ENCODE measurements around the gene TDRD9. TPM values are rescaled to one million over a fixed set of nuclear protein-coding genes. Genes with fewer than 3 reads are reported as not detected.
A peak's percentile ranks its signal among the peaks of the same experiment; 100 is the strongest.
"Not testable (repeated sequence)": the region's sequence is repeated elsewhere in the genome, so short reads cannot be mapped to it uniquely, and the experiment has no call there.

Gene TDRD9
- total RNA-seq, 2 experiments from 2014 or later = 1.2 to 1.6 TPM

DNA sequence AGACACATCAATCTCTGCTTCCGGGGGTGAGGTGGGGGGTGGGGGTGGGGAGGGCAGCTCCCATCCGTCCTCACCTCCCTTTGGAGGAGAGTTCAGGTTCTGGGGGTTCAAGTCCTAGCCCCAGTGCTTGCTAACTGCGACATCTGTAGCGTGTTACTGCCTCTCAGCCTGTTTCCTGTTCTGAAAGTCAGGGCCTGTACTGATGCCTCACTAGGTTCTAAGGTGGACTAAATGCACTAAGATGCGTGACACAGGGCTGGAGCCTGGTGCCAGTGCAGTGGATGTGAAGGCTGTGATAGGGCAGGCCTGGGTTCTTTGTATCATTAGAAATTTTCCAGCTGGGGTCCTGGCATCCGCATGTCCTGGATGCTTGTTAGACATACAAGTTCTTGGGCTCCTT is 17.3 kb upstream of the TDRD9 start:
- peaks cover 11% of the 10 kb centered on the region for H3K36me3 Mint-ChIP-seq (ENCODE audit: low read depth)
- H3K4me1 Mint-ChIP-seq (ENCODE audit: low read depth) = peaks cover 23% of the 10 kb centered on the region
- TF ChIP-seq, protein P1, sequence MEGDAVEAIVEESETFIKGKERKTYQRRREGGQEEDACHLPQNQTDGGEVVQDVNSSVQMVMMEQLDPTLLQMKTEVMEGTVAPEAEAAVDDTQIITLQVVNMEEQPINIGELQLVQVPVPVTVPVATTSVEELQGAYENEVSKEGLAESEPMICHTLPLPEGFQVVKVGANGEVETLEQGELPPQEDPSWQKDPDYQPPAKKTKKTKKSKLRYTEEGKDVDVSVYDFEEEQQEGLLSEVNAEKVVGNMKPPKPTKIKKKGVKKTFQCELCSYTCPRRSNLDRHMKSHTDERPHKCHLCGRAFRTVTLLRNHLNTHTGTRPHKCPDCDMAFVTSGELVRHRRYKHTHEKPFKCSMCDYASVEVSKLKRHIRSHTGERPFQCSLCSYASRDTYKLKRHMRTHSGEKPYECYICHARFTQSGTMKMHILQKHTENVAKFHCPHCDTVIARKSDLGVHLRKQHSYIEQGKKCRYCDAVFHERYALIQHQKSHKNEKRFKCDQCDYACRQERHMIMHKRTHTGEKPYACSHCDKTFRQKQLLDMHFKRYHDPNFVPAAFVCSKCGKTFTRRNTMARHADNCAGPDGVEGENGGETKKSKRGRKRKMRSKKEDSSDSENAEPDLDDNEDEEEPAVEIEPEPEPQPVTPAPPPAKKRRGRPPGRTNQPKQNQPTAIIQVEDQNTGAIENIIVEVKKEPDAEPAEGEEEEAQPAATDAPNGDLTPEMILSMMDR (IDR thresholded peaks at IDR 0.05) = no peak
- intact Hi-C loops (cut with micrococcal nuclease) = loop anchor here (2.0 kb wide), 1 partner anchor 102 kb away; no protein-coding TSS in a partner anchor
- no peak overlapping the region for H3K27ac Mint-ChIP-seq
- no peaks in the 10 kb centered on the region for H3K27me3 Mint-ChIP-seq
- H3K9me3 Mint-ChIP-seq = no peaks in the 10 kb centered on the region
- H3K4me3 Mint-ChIP-seq = no peak overlapping the region
- ATAC-seq (no peak), DNase-seq (no peak)
- POLR2A ChIA-PET = interaction anchor here (0.7 to 1.1 kb wide), 2 partner anchors 8 to 10 kb away, joined by 4 read pairs; no protein-coding TSS in a partner anchor
- CTCF ChIA-PET = interaction anchor here (0.9 to 4.2 kb wide), 19 partner anchors 10 to 185 kb away, joined by 3 to 57 read pairs (median 5); partner anchors contain the start of gene RD3L

DNA sequence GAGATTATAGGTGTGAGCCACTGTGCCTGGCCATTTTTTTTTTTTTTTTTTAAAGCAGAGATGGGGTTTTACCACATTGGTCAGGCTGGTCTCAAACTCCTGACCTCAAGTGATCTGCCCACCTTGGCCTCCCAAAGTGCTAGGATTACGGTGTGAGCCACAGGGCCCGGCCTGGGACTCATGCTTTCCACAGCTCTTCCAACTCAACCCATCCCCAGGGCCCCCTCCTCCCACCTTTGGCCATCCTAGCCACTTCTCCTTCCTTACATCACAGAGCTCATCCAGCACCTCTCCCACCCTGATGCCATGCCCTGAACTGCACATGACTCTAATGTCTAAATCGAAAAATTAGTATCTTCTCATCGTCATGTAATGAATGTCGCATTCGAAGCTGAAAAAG is 12.6 kb upstream of the TDRD9 start:
- ChIA-PET CTCF (interaction anchor here (1.0 to 7.2 kb wide), 4 partner anchors 9 to 107 kb away, joined by 3 to 59 read pairs (median 8); no protein-coding TSS in a partner anchor), POLR2A (interaction anchor here (1.5 kb wide), 1 partner anchor 167 kb away, joined by 3 read pairs; no protein-coding TSS in a partner anchor)
- Mint-ChIP-seq H3K27ac (peak overlapping the region; percentile 26), H3K4me3 (no peak overlapping the region), H3K9me3 (no peaks in the 10 kb centered on the region), H3K36me3 (ENCODE audit: low read depth) (peaks cover 15% of the 10 kb centered on the region), H3K27me3 (no peaks in the 10 kb centered on the region), H3K4me1 (ENCODE audit: low read depth) (peaks cover 16% of the 10 kb centered on the region)
- ATAC-seq (no peak), DNase-seq (no peak)
- TF ChIP-seq, protein P1 (IDR thresholded peaks at IDR 0.05) = no peak
- intact Hi-C loops (cut with micrococcal nuclease) = no loop called here

DNA sequence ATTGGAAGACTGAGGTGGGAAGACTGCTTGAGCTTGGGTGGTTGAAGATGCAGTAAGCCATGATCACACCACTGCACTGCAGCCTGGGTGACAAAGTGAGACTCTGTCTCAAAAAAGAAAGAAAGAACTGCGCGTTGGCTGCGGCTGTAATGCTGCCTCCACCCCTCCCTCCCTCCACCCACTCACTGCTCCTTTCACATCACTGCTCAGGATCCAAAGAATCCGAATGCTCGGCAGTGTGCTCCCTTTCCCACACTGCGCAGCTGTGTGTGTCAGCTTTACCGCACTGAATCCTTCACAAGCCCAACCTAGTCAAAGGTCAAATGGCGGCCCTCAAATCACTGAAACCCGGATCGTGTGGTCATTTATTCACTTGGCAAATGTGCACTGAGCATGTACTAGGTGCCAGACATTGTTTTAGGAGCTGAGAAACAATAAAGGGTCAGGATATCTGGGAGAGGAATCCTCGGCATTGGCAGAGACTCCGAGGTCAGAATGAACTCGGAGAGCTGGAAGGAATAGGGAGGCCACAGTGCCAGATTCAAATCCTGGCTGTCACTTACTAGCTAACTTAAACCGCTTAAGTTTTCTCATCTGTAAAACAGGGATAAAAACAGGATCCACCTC is 11.5 kb upstream of the TDRD9 start:
- Mint-ChIP-seq H3K27ac (no peak overlapping the region), H3K9me3 (no peaks in the 10 kb centered on the region), H3K4me1 (ENCODE audit: low read depth) (peaks cover 19% of the 10 kb centered on the region), H3K36me3 (ENCODE audit: low read depth) (peaks cover 15% of the 10 kb centered on the region), H3K4me3 (no peak overlapping the region), H3K27me3 (no peaks in the 10 kb centered on the region)
- ChIA-PET POLR2A (no interaction called here), CTCF (interaction anchor here (2.0 to 7.2 kb wide), 3 partner anchors 10 to 108 kb away, joined by 6 to 59 read pairs (median 11); no protein-coding TSS in a partner anchor)
- TF ChIP-seq, protein P1 (IDR thresholded peaks at IDR 0.05) = no peak
- intact Hi-C loops (cut with micrococcal nuclease) = no loop called here
- ATAC-seq (no peak), DNase-seq (no peak)

DNA sequence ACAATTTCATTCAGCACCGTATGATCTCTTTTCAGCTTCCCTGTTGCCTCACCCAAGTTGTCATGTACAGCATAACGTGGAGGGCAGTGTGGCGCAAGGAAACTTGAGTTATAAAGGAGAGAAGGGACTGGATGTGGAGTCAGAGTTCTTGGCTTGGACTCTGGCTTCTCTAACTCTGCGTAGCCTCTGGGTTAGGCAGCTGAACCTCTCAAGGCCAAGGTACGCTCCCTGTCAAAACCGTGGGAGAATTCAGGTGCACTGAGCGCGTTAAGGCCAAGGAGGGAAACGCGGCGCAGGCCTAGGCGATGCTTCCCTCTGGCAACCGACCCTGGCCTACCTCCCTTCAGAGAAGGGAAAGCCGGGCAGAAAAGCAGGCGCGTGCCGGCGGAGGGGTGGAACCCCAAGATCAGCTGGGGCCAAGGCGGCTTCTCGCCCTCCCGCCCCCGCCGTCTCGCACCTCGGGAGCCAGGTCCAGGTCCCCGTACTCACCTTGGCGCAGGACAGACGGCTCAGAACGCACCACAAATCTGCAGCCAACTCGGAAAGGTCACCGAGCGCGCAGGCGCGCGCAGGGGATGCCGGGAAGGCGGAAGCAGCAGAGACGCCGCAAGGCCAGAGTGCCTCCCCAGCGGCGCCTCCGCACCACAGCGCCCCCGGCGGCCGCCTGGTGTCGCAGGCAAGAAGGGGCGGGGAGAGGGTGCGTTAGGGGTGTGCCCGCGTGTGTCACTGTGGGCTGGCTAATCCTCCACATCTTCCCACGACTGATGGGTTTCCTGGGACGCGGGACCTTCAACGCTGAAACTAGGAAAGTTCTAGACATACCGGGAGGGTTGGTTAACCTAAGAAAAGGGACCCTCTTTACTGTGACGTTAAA is 7.0 kb upstream of the TDRD9 start:
- TF ChIP-seq, protein P1 (IDR thresholded peaks at IDR 0.05) = peak; percentile 93
- CTCF ChIA-PET = interaction anchor here (0.7 to 7.2 kb wide), 13 partner anchors 9 to 116 kb away, joined by 3 to 59 read pairs (median 5); partner anchors contain the start of gene RD3L
- peak; percentile 92 for DNase-seq
- intact Hi-C loops (cut with micrococcal nuclease) = no loop called here
- Mint-ChIP-seq H3K36me3 (ENCODE audit: low read depth) (peaks cover 7% of the 10 kb centered on the region), H3K27ac (peak overlapping the region; percentile 78), H3K9me3 (no peaks in the 10 kb centered on the region), H3K4me1 (ENCODE audit: low read depth) (peaks cover 15% of the 10 kb centered on the region), H3K27me3 (peaks cover 5% of the 10 kb centered on the region), H3K4me3 (peak overlapping the region; percentile 85)
- ATAC-seq = peak; percentile 100
- POLR2A ChIA-PET = interaction anchor here (1.0 to 1.4 kb wide), 2 partner anchors 11 to 12 kb away, joined by 4 read pairs; no protein-coding TSS in a partner anchor

DNA sequence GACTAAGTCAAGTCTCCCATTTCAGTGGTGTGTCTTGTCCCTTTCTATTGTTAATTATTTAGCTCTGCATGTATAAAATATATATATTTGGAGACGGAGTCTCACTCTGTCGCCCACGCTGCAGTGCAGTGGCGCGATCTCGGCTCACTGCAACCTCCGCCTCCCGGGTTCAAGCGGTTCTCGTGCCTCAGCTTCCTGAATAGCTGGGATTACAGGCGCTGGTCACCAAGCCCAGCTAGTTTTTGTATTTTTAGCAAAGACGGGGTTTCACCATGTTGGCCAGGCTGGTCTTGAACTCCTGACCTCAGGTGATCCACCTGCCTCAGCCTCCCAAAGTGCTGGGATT is 6.4 kb upstream of the TDRD9 start:
- not testable (repeated sequence) for DNase-seq
- Mint-ChIP-seq H3K4me1 (ENCODE audit: low read depth) (peaks cover 15% of the 10 kb centered on the region), H3K4me3 (peak overlapping the region; percentile 85)

More for the DNA sequence above, 6.4 kb upstream of the TDRD9 start:
- ATAC-seq; intact Hi-C loops (cut with micrococcal nuclease); H3K27ac Mint-ChIP-seq; H3K9me3 Mint-ChIP-seq; H3K36me3 Mint-ChIP-seq (ENCODE audit: low read depth); H3K27me3 Mint-ChIP-seq: not testable (repeated sequence)
- POLR2A ChIA-PET = interaction anchor here (1.4 kb wide), 1 partner anchor 13 kb away, joined by 4 read pairs; no protein-coding TSS in a partner anchor
- CTCF ChIA-PET = interaction anchor here (0.7 to 7.2 kb wide), 12 partner anchors 10 to 119 kb away, joined by 3 to 59 read pairs (median 6); partner anchors contain the start of gene RD3L

Measured in activated CD8-positive, alpha-beta T cell treated with anti-CD3 and anti-CD28 coated beads for 36 hours (primary cell).